Suppressor macrophage treated with lipopolysaccharide for 4 hours (primary cell): ENCODE data around the gene HMBS.
"Not testable (repeated sequence)": the region's sequence is repeated elsewhere in the genome, so short reads cannot be mapped to it uniquely, and the experiment has no call there.

Experiments used
- DNase-seq: peaks from one replicate; pipeline ENCODE4 v3.0.0-alpha.2; 2020

Gene HMBS

GRCh38 chr11:119103161-119103664 lies 18.5 kb downstream of the HMBS start:
- not testable (repeated sequence) for DNase-seq

GRCh38 chr11:119103793-119104192 lies 19.1 kb downstream of the HMBS start:
- no peak for DNase-seq

- DNase-seq: peak; percentile 95
These were observed 22.2 kb downstream of the HMBS start, which contains the start of gene C2CD2L for GRCh38 chr11:119106564-119107537. C2CD2L (plus strand) TSS chr11:119107344; CDS start chr11:119107742, 398 bp downstream.

GRCh38 chr11:119107538-119108145 lies 23.0 kb downstream of the HMBS start:
- DNase-seq: no peak

- peak; percentile 59 for DNase-seq
These were observed 23.6 kb downstream of the HMBS start for GRCh38 chr11:119108146-119108856.

- no peak for DNase-seq
These were observed 24.2 kb downstream of the HMBS start for GRCh38 chr11:119108857-119109221.

GRCh38 chr11:119109843-119110242 lies 25.2 kb downstream of the HMBS start:
- no peak for DNase-seq

- DNase-seq: no peak
These were observed 25.8 kb downstream of the HMBS start for GRCh38 chr11:119110439-119110838.

GRCh38 chr11:119111361-119111925 lies 26.8 kb downstream of the HMBS start:
- DNase-seq: no peak

GRCh38 chr11:119112314-119113020 lies 27.8 kb downstream of the HMBS start:
- no peak for DNase-seq

GRCh38 chr11:119113716-119114115 lies 29.0 kb downstream of the HMBS start:
- no peak for DNase-seq

GRCh38 chr11:119114351-119114750 lies 29.7 kb downstream of the HMBS start:
- DNase-seq: no peak

- DNase-seq: peak; percentile 90
These were observed 31.0 kb downstream of the HMBS start for GRCh38 chr11:119115484-119116234.

- no peak for DNase-seq
These were observed 31.5 kb downstream of the HMBS start for GRCh38 chr11:119116235-119116594.

GRCh38 chr11:119116601-119117000 lies 31.9 kb downstream of the HMBS start:
- no peak for DNase-seq

GRCh38 chr11:119117004-119117706 lies 32.5 kb downstream of the HMBS start:
- peak; percentile 13 for DNase-seq

- DNase-seq: no peak
These were observed 33.5 kb downstream of the HMBS start for GRCh38 chr11:119118227-119118626.

GRCh38 chr11:119118946-119119345 lies 34.3 kb downstream of the HMBS start:
- no peak for DNase-seq

GRCh38 chr11:119120639-119121007 lies 35.9 kb downstream of the HMBS start:
- DNase-seq: no peak

GRCh38 chr11:119121008-119121810 lies 36.5 kb downstream of the HMBS start, which contains the start of gene HINFP:
HINFP (plus strand) TSS chr11:119121580; CDS start chr11:119126945, 5,365 bp downstream.
- DNase-seq: peak; percentile 99
